H1 (cell line): ENCODE measurements around the gene ALPL. TPM values are rescaled to one million over a fixed set of nuclear protein-coding genes. Genes with fewer than 3 reads are reported as not detected.
A peak's percentile ranks its signal among the peaks of the same experiment; 100 is the strongest.
"Not testable (repeated sequence)": the region's sequence is repeated elsewhere in the genome, so short reads cannot be mapped to it uniquely, and the experiment has no call there.

Experiments used
- CTCF ChIA-PET: fragments of 300-600 bp; sonication (Branson Sonifier 250); formaldehyde crosslinking; loops from one replicate; lab custom pipeline; 2021; ENCODE audit not compliant: partially characterized antibody; lab: Charles Lee
- POLR2A ChIA-PET: fragments of 300-600 bp; sonication (Branson Sonifier 250); formaldehyde crosslinking; loops from one replicate; lab custom pipeline; 2021; ENCODE audit warnings: inconsistent platforms; ENCODE audit not compliant: partially characterized antibody; lab: Charles Lee
- DNase-seq, 2 experiments: peaks; one replicate each; pipeline versions ENCODE4 v3.0.0 to v3.0.0-alpha.2; 2010 to 2022; ENCODE audit warnings: low spot score in 2 of 2, low read depth in 1 of 2, mixed read lengths in 1 of 2
- FAIRE-seq: peaks from 2 replicates; lab custom pipeline; 2011; peaks lifted over from hg19 to GRCh38; lab: Jason Lieb, UNC
- H2AFZ ChIP-seq: 2 replicates; pipeline ENCODE4 v1.8.1; 2012; ENCODE audit warnings: low read length, inconsistent platforms
- H2AK5ac ChIP-seq: 2 replicates; pipeline ENCODE4 v1.6.1; 2013; ENCODE audit warnings: low read depth, low read length
- H2BK120ac ChIP-seq: replicated peaks from 2 replicates; pipeline ENCODE3; 2013; ENCODE audit warnings: low read depth, low read length, inconsistent platforms
- H2BK12ac ChIP-seq: 2 replicates; pipeline ENCODE4 v1.6.1; 2013; ENCODE audit warnings: low read depth, low read length
- H2BK15ac ChIP-seq: 2 replicates; pipeline ENCODE4 v1.6.1; 2013; ENCODE audit warnings: low read length
- H2BK20ac ChIP-seq: 2 replicates; pipeline ENCODE4 v1.6.1; 2013; ENCODE audit warnings: low read length
- H2BK5ac ChIP-seq: 2 replicates; pipeline ENCODE4 v1.6.1; 2013; ENCODE audit warnings: low read depth, low read length
- H3K14ac ChIP-seq: 2 replicates; pipeline ENCODE4 v1.6.1; 2013; ENCODE audit warnings: inconsistent platforms; ENCODE audit not compliant: insufficient read length
- H3K18ac ChIP-seq: 2 replicates; pipeline ENCODE4 v1.6.1; 2013; ENCODE audit warnings: low read length; ENCODE audit errors: extremely low read depth
- H3K23ac ChIP-seq: 2 replicates; pipeline ENCODE4 v1.6.1; 2013; ENCODE audit warnings: inconsistent platforms; ENCODE audit not compliant: insufficient read length
- H3K23me2 ChIP-seq: 2 replicates; pipeline ENCODE4 v1.6.1; 2013; ENCODE audit warnings: low read depth, low read length
- H3K27ac ChIP-seq: 2 replicates; pipeline ENCODE4 v1.6.1; 2011; ENCODE audit warnings: low read depth, low read length, inconsistent platforms
- H3K27me3 ChIP-seq, 4 experiments: replicated peaks in 1 of 4; 1 replicate in 1 of 4; 2 replicates in 3 of 4; pipeline versions ENCODE4 v1.6.1 to v1.8.1; 2011 to 2013; ENCODE audit warnings: low read length in 3 of 4, mild to moderate bottlenecking in 3 of 4, inconsistent platforms in 2 of 4, mixed read lengths in 2 of 4, moderate library complexity in 1 of 4; ENCODE audit not compliant: control insufficient read depth in 3 of 4, insufficient read depth in 3 of 4; ENCODE audit errors: extremely low read depth in 1 of 4
- H3K36me3 ChIP-seq, 4 experiments: 2 replicates each; pipeline versions ENCODE4 v1.6.1 to v1.8.1; 2011 to 2013; ENCODE audit warnings: mild to moderate bottlenecking in 4 of 4, low read length in 3 of 4, moderate library complexity in 2 of 4, control low read depth in 1 of 4, inconsistent platforms in 1 of 4; ENCODE audit not compliant: insufficient read depth in 4 of 4, control insufficient read depth in 2 of 4
- H3K4ac ChIP-seq: replicated peaks from 2 replicates; pipeline ENCODE3; 2013; ENCODE audit warnings: low read length, low read depth, mixed read lengths, inconsistent platforms; ENCODE audit not compliant: insufficient read length
- H3K4me1 ChIP-seq, 4 experiments: replicated peaks in 1 of 4; 1 replicate in 1 of 4; 2 replicates in 3 of 4; pipeline versions ENCODE4 v1.6.1 to v1.8.1; 2011 to 2013; ENCODE audit warnings: low read length in 3 of 4, inconsistent platforms in 2 of 4, mixed read lengths in 1 of 4; ENCODE audit not compliant: insufficient read depth in 4 of 4, control insufficient read depth in 3 of 4
- H3K4me2 ChIP-seq, 2 experiments: 2 replicates each; pipeline versions ENCODE4 v1.6.1 to v1.8.1; 2011 to 2013; ENCODE audit warnings: low read depth in 2 of 2, low read length in 2 of 2, control low read depth in 1 of 2, inconsistent platforms in 1 of 2, mild to moderate bottlenecking in 1 of 2; ENCODE audit not compliant: insufficient read depth in 1 of 2
- H3K4me3 ChIP-seq, 4 experiments: fragments of 200-600, 300-600 bp in 1 of 4; sonication (generic), shearing (Covaris generic), sonication (Bioruptor Twin) in 1 of 4; 2 replicates each; pipeline versions ENCODE4 v1.5.1 to v1.8.1; 2011 to 2016; ENCODE audit warnings: low read length in 4 of 4, low read depth in 3 of 4, control low read depth in 2 of 4, inconsistent platforms in 2 of 4, mild to moderate bottlenecking in 2 of 4, mixed read lengths in 1 of 4, moderate library complexity in 1 of 4; ENCODE audit not compliant: insufficient read depth in 2 of 4; ENCODE audit errors: extremely low read depth in 1 of 4
- H3K56ac ChIP-seq: replicated peaks from 2 replicates; pipeline ENCODE3; 2013; ENCODE audit warnings: low read depth, mild to moderate bottlenecking, mixed read lengths, low read length, inconsistent platforms; ENCODE audit not compliant: insufficient read length
- H3K79me1 ChIP-seq: 2 replicates; pipeline ENCODE4 v1.6.1; 2013; ENCODE audit warnings: low read depth, low read length, control low read depth
- H3K79me2 ChIP-seq, 2 experiments: 2 replicates each; pipeline versions ENCODE4 v1.6.1 to v1.8.1; 2012 to 2013; ENCODE audit warnings: low read length in 2 of 2, mild to moderate bottlenecking in 2 of 2, inconsistent platforms in 1 of 2; ENCODE audit not compliant: insufficient read depth in 2 of 2, control insufficient read depth in 1 of 2
- H3K9ac ChIP-seq, 4 experiments: replicated peaks in 1 of 4; 1 replicate in 1 of 4; 2 replicates in 3 of 4; pipeline versions ENCODE4 v1.6.1 to v1.8.1; 2011 to 2013; ENCODE audit warnings: low read depth in 3 of 4, low read length in 3 of 4, control low read depth in 2 of 4, mild to moderate bottlenecking in 2 of 4, moderate library complexity in 2 of 4, inconsistent platforms in 1 of 4; ENCODE audit errors: extremely low read depth in 1 of 4
- H3K9me3 ChIP-seq, 2 experiments: 2 replicates each; pipeline versions ENCODE4 v1.6.1 to v1.8.1; 2012 to 2013; ENCODE audit warnings: mild to moderate bottlenecking in 2 of 2, moderate library complexity in 2 of 2, control low read depth in 1 of 2, inconsistent platforms in 1 of 2, low read depth in 1 of 2, low read length in 1 of 2, mixed read lengths in 1 of 2; ENCODE audit not compliant: insufficient read depth in 2 of 2
- H4K20me1 ChIP-seq, 2 experiments: replicated peaks in 1 of 2; 2 replicates each; pipeline versions ENCODE3 to v1.8.1; 2011 to 2013; ENCODE audit warnings: inconsistent platforms in 2 of 2, low read length in 2 of 2, mild to moderate bottlenecking in 1 of 2; ENCODE audit not compliant: insufficient read depth in 2 of 2, control insufficient read depth in 1 of 2
- H4K5ac ChIP-seq: 2 replicates; pipeline ENCODE4 v1.6.1; 2013; ENCODE audit warnings: low read length, low read depth, mixed read lengths, inconsistent platforms; ENCODE audit not compliant: insufficient read length
- H4K8ac ChIP-seq: 2 replicates; pipeline ENCODE4 v1.8.0; 2013; ENCODE audit warnings: mild to moderate bottlenecking, moderate library complexity, low read length, inconsistent platforms; ENCODE audit not compliant: insufficient read depth; ENCODE audit errors: extremely low read depth
- H4K91ac ChIP-seq: replicated peaks from 2 replicates; pipeline ENCODE3; 2013; ENCODE audit warnings: low read length, mixed read lengths, inconsistent platforms; ENCODE audit not compliant: insufficient read length
- WGBS, 2 experiments: shearing (Covaris generic) in 1 of 2; methylation state at CpG; one replicate each; pipeline versions ENCODE4 v1.1.6 to v1.1.7; 2013 to 2015; ENCODE audit warnings: low lambda C conversion rate in 2 of 2, mixed read lengths in 2 of 2, inconsistent platforms in 1 of 2, low coverage in 1 of 2, missing lambda C conversion rate in 1 of 2; ENCODE audit not compliant: insufficient replicate concordance in 2 of 2, insufficient coverage in 1 of 2, insufficient read length in 1 of 2; ENCODE audit errors: extremely low coverage in 1 of 2, missing lambda C conversion rate in 1 of 2; 5-methylcytosine and 5-hydroxymethylcytosine counted together
- polyA plus RNA-seq, 7 experiments: library from polyadenylated mRNA; depleted of rRNA in 3 of 7; stranded (reverse) in 5 of 7; unstranded in 2 of 7; fragments of >200 nt in 5 of 7; fragments of 200-250 nt in 2 of 7; gene quantifications; 1 replicate in 5 of 7; 2 replicates in 1 of 7; 4 replicates in 1 of 7; pipeline versions ENCODE4 v1.2.1 to v1.2.3, GENCODE V29; 2011 to 2013; ENCODE audit warnings: missing spikeins in 2 of 7, mixed read lengths in 2 of 7
- total RNA-seq: library from RNA; stranded (reverse); fragmentation: NEBNext Ultra II Directional; extraction: Animal tissue kit (Norgen Biotek cat#: 25700); gene quantifications from 2 replicates; pipeline ENCODE4 v1.2.1, GENCODE V29; 2021

Gene ALPL
- total and polyA plus RNA-seq, 2 of the 8 experiments (the other 6 are each of a cell fraction or from before 2014, with no cell fraction given): 175 to 362 TPM

GRCh38 chr1:21467946-21468345 is 41.3 kb upstream of the ALPL start:
- FAIRE-seq, H3K79me1 ChIP-seq, H3K36me3 ChIP-seq, H3K23ac ChIP-seq, H2BK120ac ChIP-seq, H3K14ac ChIP-seq, H4K8ac ChIP-seq, H3K4ac ChIP-seq, H3K23me2 ChIP-seq, H4K20me1 ChIP-seq, POLR2A ChIA-PET, H4K91ac ChIP-seq, H3K27me3 ChIP-seq, H3K56ac ChIP-seq, H2BK20ac ChIP-seq, H4K5ac ChIP-seq, H3K4me1 ChIP-seq, H3K79me2 ChIP-seq, DNase-seq, H3K27ac ChIP-seq, H2BK5ac ChIP-seq, H3K9me3 ChIP-seq, H2AFZ ChIP-seq: not testable (repeated sequence)
- 77% methylated on average over 4 of the region's 4 CpGs; no CpG with 5 or more reads in 1 of the 2 experiments for WGBS, 2 experiments
- Histone ChIP-seq H3K9ac (0 out of 7 replicates have a peak overlapping the region, but pooled peaks of 1 of the 4 experiments have one; percentile 27), H2BK15ac (0 out of 2 replicates have a peak overlapping the region, but pooled peaks have one; percentile 88), H2AK5ac (0 out of 2 replicates have a peak overlapping the region, but pooled peaks have one; percentile 75), H3K18ac (peak overlapping the region; percentile 48; the same call in 1 of the 2 replicates), H3K4me2 (peak overlapping the region; percentile 33 to 48), H2BK12ac (peak overlapping the region; percentile 60; the same call in 1 of the 2 replicates), H3K4me3 (peak overlapping the region in 1 of 4 experiments; percentile 30; a peak in 1 of 8 replicates)
- CTCF ChIA-PET: interaction anchor here (0.6 to 6.2 kb wide), 9 partner anchors 9 to 100 kb away, joined by 3 to 35 read pairs (median 4); no protein-coding TSS in a partner anchor
